SK-N-SH (cell line): ENCODE results near the gene ATF7IP2. TPM values are rescaled to one million over a fixed set of nuclear protein-coding genes. Genes with fewer than 3 reads are reported as not detected.

Experiments used
- CTCF ChIA-PET: fragments of 300-600, 350-600 bp; formaldehyde crosslinking; extraction: SDS; loops from one replicate; lab custom pipeline; 2021; lab: Yijun Ruan, JAX
- POLR2A ChIA-PET: fragments of 350-600 bp; sonication (Branson Sonifier 250); formaldehyde crosslinking; extraction: SDS; loops from one replicate; lab custom pipeline; 2020; ENCODE audit warnings: antibody characterized with exemption, inconsistent platforms; lab: Yijun Ruan, JAX
- DNase-seq: peaks from one replicate; pipeline ENCODE4 v3.0.0; 2012
- H2AFZ ChIP-seq: fragments of 200-600 bp; sonication (generic); 2 replicates; pipeline ENCODE4 v1.8.1; 2016; ENCODE audit warnings: antibody characterized with exemption, mild to moderate bottlenecking, low read depth
- H3F3A ChIP-seq: fragments of 200-600 bp; sonication (generic); replicated peaks from 2 replicates; pipeline ENCODE3; 2016; ENCODE audit warnings: antibody characterized with exemption, mild to moderate bottlenecking; ENCODE audit not compliant: insufficient read depth
- H3K27ac ChIP-seq, 2 experiments: fragments of 200-500 bp in 1 of 2; fragments of 200-600 bp in 1 of 2; sonication (Bioruptor generic) in 1 of 2; sonication (generic), shearing (Covaris generic) in 1 of 2; 2 replicates each; pipeline versions ENCODE4 v1.5.1 to v1.6.1; 2014 to 2016; ENCODE audit warnings: low read depth in 2 of 2, inconsistent platforms in 1 of 2, low read length in 1 of 2, mild to moderate bottlenecking in 1 of 2, mixed read lengths in 1 of 2
- H3K27me3 ChIP-seq: fragments of 200-600 bp; sonication (generic), shearing (Covaris generic); 2 replicates; pipeline ENCODE4 v1.6.1; 2016; ENCODE audit warnings: mixed run types; ENCODE audit not compliant: insufficient read depth
- H3K36me3 ChIP-seq, 2 experiments: fragments of 200-500 bp in 1 of 2; fragments of 200-600 bp in 1 of 2; sonication (Bioruptor generic) in 1 of 2; sonication (generic) in 1 of 2; replicated peaks in 1 of 2; 2 replicates each; pipeline versions ENCODE3 to v1.5.1; 2014 to 2016; ENCODE audit warnings: low read length in 1 of 2, mild to moderate bottlenecking in 1 of 2; ENCODE audit not compliant: insufficient read depth in 2 of 2, control insufficient read depth in 1 of 2
- H3K4me1 ChIP-seq, 2 experiments: fragments of 200-500 bp in 1 of 2; fragments of 200-600 bp in 1 of 2; sonication (Bioruptor generic) in 1 of 2; sonication (generic), shearing (Covaris generic) in 1 of 2; 2 replicates each; pipeline versions ENCODE4 v1.5.1 to v1.6.1; 2014 to 2016; ENCODE audit warnings: low read depth in 1 of 2, low read length in 1 of 2, mixed run types in 1 of 2; ENCODE audit not compliant: insufficient read depth in 2 of 2, control insufficient read depth in 1 of 2
- H3K4me2 ChIP-seq: fragments of 200-600 bp; sonication (generic), shearing (Covaris generic); 2 replicates; pipeline ENCODE4 v1.6.1; 2017; ENCODE audit warnings: mixed run types
- H3K4me3 ChIP-seq, 2 experiments: fragments of 200-500 bp in 1 of 2; fragments of 200-600 bp in 1 of 2; sonication (Bioruptor generic) in 1 of 2; sonication (generic), shearing (Covaris generic) in 1 of 2; 2 replicates each; pipeline versions ENCODE4 v1.5.1 to v1.8.1; 2014 to 2016; ENCODE audit warnings: low read depth in 2 of 2, inconsistent platforms in 1 of 2, low read length in 1 of 2, mild to moderate bottlenecking in 1 of 2, mixed read lengths in 1 of 2, moderate library complexity in 1 of 2
- H3K79me2 ChIP-seq: fragments of 200-600 bp; sonication (generic); 2 replicates; pipeline ENCODE4 v1.8.1; 2017; ENCODE audit warnings: mild to moderate bottlenecking; ENCODE audit not compliant: insufficient read depth
- H3K9ac ChIP-seq: fragments of 200-600 bp; sonication (generic); 2 replicates; pipeline ENCODE4 v1.6.1; 2017; ENCODE audit warnings: mixed run types
- H3K9me2 ChIP-seq: fragments of 200-600 bp; sonication (generic); 2 replicates; pipeline ENCODE4 v1.6.1; 2017; ENCODE audit warnings: mixed run types
- H3K9me3 ChIP-seq: fragments of 200-600 bp; sonication (generic); 2 replicates; pipeline ENCODE4 v1.6.1; 2017; ENCODE audit warnings: mixed run types, mild to moderate bottlenecking, moderate library complexity
- H4K20me1 ChIP-seq: fragments of 200-600 bp; sonication (generic); 2 replicates; pipeline ENCODE4 v1.6.1; 2017; ENCODE audit warnings: mild to moderate bottlenecking, mixed run types; ENCODE audit not compliant: insufficient read depth
- CHD2 ChIP-seq: fragments of 150-350 bp; IDR thresholded peaks from 2 replicates; pipeline ENCODE4 v1.6.1; 2018; ENCODE audit warnings: low read length; ENCODE audit not compliant: partially characterized antibody
- EP300 ChIP-seq, 2 experiments: IDR thresholded peaks; 2 replicates each; pipeline versions ENCODE4 v1.4.0 to v1.6.1; 2012; ENCODE audit warnings: borderline replicate concordance in 1 of 2, low read depth in 1 of 2, low read length in 1 of 2
- FOSL2 ChIP-seq: IDR thresholded peaks from 2 replicates; pipeline ENCODE4 v1.4.0; 2012; ENCODE audit warnings: low read depth, mild to moderate bottlenecking, moderate library complexity, borderline replicate concordance
- GABPA ChIP-seq: IDR thresholded peaks from 2 replicates; pipeline ENCODE4 v1.4.0; 2012; ENCODE audit warnings: low read depth, mild to moderate bottlenecking
- MXI1 ChIP-seq: IDR thresholded peaks from 2 replicates; pipeline ENCODE4 v1.6.1; 2012; ENCODE audit warnings: mild to moderate bottlenecking, low read depth, low read length, improper control_type of control experiment
- NFIC ChIP-seq: IDR thresholded peaks from 2 replicates; pipeline ENCODE4 v1.4.0; 2012; ENCODE audit warnings: borderline replicate concordance
- PBX3 ChIP-seq: IDR thresholded peaks from 2 replicates; pipeline ENCODE4; 2012
- RCOR1 ChIP-seq: fragments of 150-350 bp; IDR thresholded peaks from 2 replicates; pipeline ENCODE4 v1.6.1; 2017; ENCODE audit warnings: antibody characterized with exemption, low read length
- RFX5 ChIP-seq: IDR thresholded peaks from 2 replicates; pipeline ENCODE4 v1.6.1; 2012; ENCODE audit warnings: mild to moderate bottlenecking, improper control_type of control experiment, low read length
- RXRA ChIP-seq: IDR thresholded peaks from 2 replicates; pipeline ENCODE4 v1.4.0; 2012; ENCODE audit warnings: low read depth, mild to moderate bottlenecking, borderline replicate concordance
- SMC3 ChIP-seq: IDR thresholded peaks from 2 replicates; pipeline ENCODE4 v1.6.1; 2012; ENCODE audit warnings: low read depth, low read length, improper control_type of control experiment
- TCF12 ChIP-seq: IDR thresholded peaks from 2 replicates; pipeline ENCODE4 v1.4.0; 2012
- TEAD4 ChIP-seq: IDR thresholded peaks from 2 replicates; pipeline ENCODE4 v1.4.0; 2012; ENCODE audit warnings: mild to moderate bottlenecking, borderline replicate concordance; ENCODE audit not compliant: insufficient read depth
- USF1 ChIP-seq: IDR thresholded peaks from 2 replicates; pipeline ENCODE4 v1.4.0; 2012; ENCODE audit warnings: low read depth, borderline replicate concordance
- USF2 ChIP-seq: fragments of 150-350 bp; IDR thresholded peaks from 2 replicates; pipeline ENCODE4 v1.6.1; 2017; ENCODE audit warnings: antibody characterized with exemption, low read length, low read depth, borderline replicate concordance
- WGBS: methylation state at CpG from one replicate; pipeline ENCODE4 v1.1.6; 2017; ENCODE audit warnings: low lambda C conversion rate; 5-methylcytosine and 5-hydroxymethylcytosine counted together
- polyA plus RNA-seq, 3 experiments: library from polyadenylated mRNA; depleted of rRNA; stranded (reverse); fragments of >200 nt; gene quantifications; 2 replicates each; pipeline ENCODE4 v1.2.3, GENCODE V29; 2012
- TF ChIP-seq, protein P1 (sequence below): IDR thresholded peaks from 2 replicates; pipeline ENCODE4 v1.6.1; 2012; ENCODE audit warnings: mild to moderate bottlenecking, low read depth, low read length, moderate library complexity
- TF ChIP-seq, protein P2 (sequence below): IDR thresholded peaks from 2 replicates; pipeline ENCODE4 v1.4.0; 2012; ENCODE audit warnings: low read depth
- TF ChIP-seq, protein P3 (sequence below): fragments of 150-350 bp; IDR thresholded peaks from 2 replicates; pipeline ENCODE4 v1.6.1; 2016; ENCODE audit warnings: mild to moderate bottlenecking, low read depth, low read length

Gene ATF7IP2
- polyA plus RNA-seq, 1 of the 3 experiments (the other 2 are of a cell fraction) = 0.35 TPM

DNA sequence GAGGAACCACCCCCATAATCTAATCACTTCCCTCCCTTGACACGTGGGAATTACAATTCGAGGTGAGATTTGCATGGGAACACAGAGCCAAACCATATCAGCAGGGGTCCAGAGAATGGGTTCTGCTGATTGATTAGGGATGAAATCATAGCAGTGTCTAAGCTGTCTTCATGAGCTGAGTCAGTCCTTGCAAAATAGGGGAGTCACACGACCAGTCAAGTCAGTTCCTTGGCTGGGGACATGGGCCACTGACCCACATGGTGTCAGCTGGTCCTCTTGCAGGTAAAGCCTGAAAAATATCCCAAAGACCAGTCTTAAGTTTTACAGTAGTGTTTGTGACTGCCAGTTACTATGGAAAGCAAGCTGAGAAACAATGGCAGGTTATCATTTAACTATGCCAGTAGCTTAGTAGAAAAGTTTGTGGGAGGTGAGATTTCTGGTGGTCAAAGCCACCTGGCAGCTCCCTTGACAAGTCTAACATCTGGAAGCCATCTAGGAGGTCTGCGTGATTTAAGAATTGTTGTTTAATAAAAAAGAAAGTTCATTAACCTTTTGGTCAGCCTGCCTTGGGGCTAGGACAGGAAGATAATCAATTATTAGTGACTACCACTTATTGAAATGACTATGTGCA, 15.7 kb upstream of the ATF7IP2 start:
- 6% methylated on average over 4 of the region's 4 CpGs for WGBS
- Histone ChIP-seq H2AFZ (no peak overlapping the region), H3K9ac (no peak overlapping the region), H3K4me2 (no peak overlapping the region), H3F3A (no peaks in the 10 kb centered on the region), H4K20me1 (no peaks in the 10 kb centered on the region), H3K36me3 (no peaks in the 10 kb centered on the region), H3K79me2 (no peaks in the 10 kb centered on the region), H3K9me2 (no peaks in the 10 kb centered on the region), H3K9me3 (no peaks in the 10 kb centered on the region), H3K27me3 (no peaks in the 10 kb centered on the region), H3K27ac (no peak overlapping the region), H3K4me3 (no peak overlapping the region), H3K4me1 (no peaks in the 10 kb centered on the region)
- CTCF ChIA-PET = no interaction called here
- DNase-seq = no peak
- TF ChIP-seq USF1 (no peak), TCF12 (no peak), USF2 (no peak), FOSL2 (no peak), TEAD4 (no peak), GABPA (no peak), MXI1 (no peak), EP300 (IDR thresholded peaks at IDR 0.05; ENCODE audit: borderline replicate concordance in 1 of 2, low read depth in 1 of 2, low read length in 1 of 2) (no peak), RFX5 (no peak), SMC3 (no peak), CHD2 (no peak), RXRA (no peak), RCOR1 (no peak), PBX3 (no peak), NFIC (no peak)
- TF ChIP-seq, protein P1, sequence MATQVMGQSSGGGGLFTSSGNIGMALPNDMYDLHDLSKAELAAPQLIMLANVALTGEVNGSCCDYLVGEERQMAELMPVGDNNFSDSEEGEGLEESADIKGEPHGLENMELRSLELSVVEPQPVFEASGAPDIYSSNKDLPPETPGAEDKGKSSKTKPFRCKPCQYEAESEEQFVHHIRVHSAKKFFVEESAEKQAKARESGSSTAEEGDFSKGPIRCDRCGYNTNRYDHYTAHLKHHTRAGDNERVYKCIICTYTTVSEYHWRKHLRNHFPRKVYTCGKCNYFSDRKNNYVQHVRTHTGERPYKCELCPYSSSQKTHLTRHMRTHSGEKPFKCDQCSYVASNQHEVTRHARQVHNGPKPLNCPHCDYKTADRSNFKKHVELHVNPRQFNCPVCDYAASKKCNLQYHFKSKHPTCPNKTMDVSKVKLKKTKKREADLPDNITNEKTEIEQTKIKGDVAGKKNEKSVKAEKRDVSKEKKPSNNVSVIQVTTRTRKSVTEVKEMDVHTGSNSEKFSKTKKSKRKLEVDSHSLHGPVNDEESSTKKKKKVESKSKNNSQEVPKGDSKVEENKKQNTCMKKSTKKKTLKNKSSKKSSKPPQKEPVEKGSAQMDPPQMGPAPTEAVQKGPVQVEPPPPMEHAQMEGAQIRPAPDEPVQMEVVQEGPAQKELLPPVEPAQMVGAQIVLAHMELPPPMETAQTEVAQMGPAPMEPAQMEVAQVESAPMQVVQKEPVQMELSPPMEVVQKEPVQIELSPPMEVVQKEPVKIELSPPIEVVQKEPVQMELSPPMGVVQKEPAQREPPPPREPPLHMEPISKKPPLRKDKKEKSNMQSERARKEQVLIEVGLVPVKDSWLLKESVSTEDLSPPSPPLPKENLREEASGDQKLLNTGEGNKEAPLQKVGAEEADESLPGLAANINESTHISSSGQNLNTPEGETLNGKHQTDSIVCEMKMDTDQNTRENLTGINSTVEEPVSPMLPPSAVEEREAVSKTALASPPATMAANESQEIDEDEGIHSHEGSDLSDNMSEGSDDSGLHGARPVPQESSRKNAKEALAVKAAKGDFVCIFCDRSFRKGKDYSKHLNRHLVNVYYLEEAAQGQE = no peak
- TF ChIP-seq, protein P2, sequence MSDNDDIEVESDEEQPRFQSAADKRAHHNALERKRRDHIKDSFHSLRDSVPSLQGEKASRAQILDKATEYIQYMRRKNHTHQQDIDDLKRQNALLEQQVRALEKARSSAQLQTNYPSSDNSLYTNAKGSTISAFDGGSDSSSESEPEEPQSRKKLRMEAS = no peak
- TF ChIP-seq, protein P3, sequence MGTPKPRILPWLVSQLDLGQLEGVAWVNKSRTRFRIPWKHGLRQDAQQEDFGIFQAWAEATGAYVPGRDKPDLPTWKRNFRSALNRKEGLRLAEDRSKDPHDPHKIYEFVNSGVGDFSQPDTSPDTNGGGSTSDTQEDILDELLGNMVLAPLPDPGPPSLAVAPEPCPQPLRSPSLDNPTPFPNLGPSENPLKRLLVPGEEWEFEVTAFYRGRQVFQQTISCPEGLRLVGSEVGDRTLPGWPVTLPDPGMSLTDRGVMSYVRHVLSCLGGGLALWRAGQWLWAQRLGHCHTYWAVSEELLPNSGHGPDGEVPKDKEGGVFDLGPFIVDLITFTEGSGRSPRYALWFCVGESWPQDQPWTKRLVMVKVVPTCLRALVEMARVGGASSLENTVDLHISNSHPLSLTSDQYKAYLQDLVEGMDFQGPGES = no peak
- POLR2A ChIA-PET = no interaction called here
